Lower lobe of right lung (tissue), 2 donors: Measurements from ENCODE around the gene RAPGEF5. TPM values are rescaled to one million over a fixed set of nuclear protein-coding genes. Genes with fewer than 3 reads are reported as not detected.

ENCODE experiments used
- ATAC-seq, 2 donors: fragments of 200-7000 bp; cut with Tn5 transposase; one replicate each; pipeline ENCODE4 v1.9.1; 2020 to 2022; ENCODE audit warnings: mild to moderate bottlenecking in 2 of 2, moderate library complexity in 2 of 2
- DNase-seq: peaks from one replicate; pipeline ENCODE4 v3.0.0-alpha.2; 2020
- H3K27ac ChIP-seq: fragments of 200-600 bp; one replicate; pipeline ENCODE4 v1.8.0; 2022
- H3K27me3 ChIP-seq: fragments of 200-600 bp; one replicate; pipeline ENCODE4 v1.8.0; 2022; ENCODE audit warnings: low read depth
- H3K36me3 ChIP-seq: fragments of 200-600 bp; one replicate; pipeline ENCODE4 v1.8.0; 2022; ENCODE audit warnings: mild to moderate bottlenecking
- H3K4me1 ChIP-seq: fragments of 200-600 bp; one replicate; pipeline ENCODE4 v1.8.0; 2022
- H3K4me3 ChIP-seq: fragments of 200-600 bp; one replicate; pipeline ENCODE4 v1.8.0; 2022; ENCODE audit warnings: mild to moderate bottlenecking
- H3K9me3 ChIP-seq: fragments of 200-600 bp; one replicate; pipeline ENCODE4 v1.8.0; 2022
- intact Hi-C: fragments of 100-400 bp; cut with DNase I; formaldehyde crosslinking; loops from one replicate; pipeline ENCODE4 v1.11.0; 2022
- total RNA-seq: library from RNA; stranded (reverse); fragmentation: NEBNext Ultra II Directional; extraction: Animal tissue kit (Norgen Biotek cat#: 25700); gene quantifications from one replicate; pipeline ENCODE4 v1.2.1, GENCODE V29; 2021
- TF ChIP-seq, protein P1 (sequence below): fragments of 200-600 bp; IDR thresholded peaks from one replicate; pipeline ENCODE4 v1.8.0; 2022; ENCODE audit warnings: antibody characterized with exemption, mild to moderate bottlenecking
- donor health status: DM: no; HTN: yes; CAD: no; lungs with severe emphysema.

The RAPGEF5 gene
- total RNA-seq, 1 donor from 2014 or later = 85.1 TPM

DNA sequence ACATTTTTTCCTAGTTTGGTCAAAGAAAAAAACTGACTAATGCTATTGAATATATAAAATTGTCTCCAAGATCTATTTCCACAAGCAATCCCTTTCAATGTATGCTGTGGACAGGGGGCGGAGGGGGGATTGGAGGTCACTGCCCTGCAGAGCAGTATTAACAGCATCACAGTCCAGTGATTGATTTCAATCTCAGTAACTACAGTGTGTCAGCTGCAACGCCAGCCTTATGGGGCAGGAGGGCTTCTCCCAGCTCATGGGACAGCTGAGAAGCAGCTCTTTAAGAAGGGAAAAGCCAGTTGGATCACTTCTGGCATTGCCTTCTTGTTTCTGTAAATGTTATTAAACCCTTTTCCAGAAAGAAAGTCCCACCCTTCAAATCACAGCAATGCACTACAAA lies 65.0 kb downstream of the RAPGEF5 start:
- DNase-seq = no peak
- H3K9me3 ChIP-seq = no peaks in the 10 kb centered on the region
- no peak overlapping the region for H3K27ac ChIP-seq
- ATAC-seq = no peak
- H3K4me1 ChIP-seq = peaks cover 13% of the 10 kb centered on the region
- H3K4me3 ChIP-seq = no peak overlapping the region
- TF ChIP-seq, protein P1, sequence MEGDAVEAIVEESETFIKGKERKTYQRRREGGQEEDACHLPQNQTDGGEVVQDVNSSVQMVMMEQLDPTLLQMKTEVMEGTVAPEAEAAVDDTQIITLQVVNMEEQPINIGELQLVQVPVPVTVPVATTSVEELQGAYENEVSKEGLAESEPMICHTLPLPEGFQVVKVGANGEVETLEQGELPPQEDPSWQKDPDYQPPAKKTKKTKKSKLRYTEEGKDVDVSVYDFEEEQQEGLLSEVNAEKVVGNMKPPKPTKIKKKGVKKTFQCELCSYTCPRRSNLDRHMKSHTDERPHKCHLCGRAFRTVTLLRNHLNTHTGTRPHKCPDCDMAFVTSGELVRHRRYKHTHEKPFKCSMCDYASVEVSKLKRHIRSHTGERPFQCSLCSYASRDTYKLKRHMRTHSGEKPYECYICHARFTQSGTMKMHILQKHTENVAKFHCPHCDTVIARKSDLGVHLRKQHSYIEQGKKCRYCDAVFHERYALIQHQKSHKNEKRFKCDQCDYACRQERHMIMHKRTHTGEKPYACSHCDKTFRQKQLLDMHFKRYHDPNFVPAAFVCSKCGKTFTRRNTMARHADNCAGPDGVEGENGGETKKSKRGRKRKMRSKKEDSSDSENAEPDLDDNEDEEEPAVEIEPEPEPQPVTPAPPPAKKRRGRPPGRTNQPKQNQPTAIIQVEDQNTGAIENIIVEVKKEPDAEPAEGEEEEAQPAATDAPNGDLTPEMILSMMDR = no peak
- no peaks in the 10 kb centered on the region for H3K36me3 ChIP-seq
- intact Hi-C loops = loop anchor here (5.0 kb wide), 1 partner anchor 180 kb away; no protein-coding TSS in a partner anchor
- no peaks in the 10 kb centered on the region for H3K27me3 ChIP-seq

DNA sequence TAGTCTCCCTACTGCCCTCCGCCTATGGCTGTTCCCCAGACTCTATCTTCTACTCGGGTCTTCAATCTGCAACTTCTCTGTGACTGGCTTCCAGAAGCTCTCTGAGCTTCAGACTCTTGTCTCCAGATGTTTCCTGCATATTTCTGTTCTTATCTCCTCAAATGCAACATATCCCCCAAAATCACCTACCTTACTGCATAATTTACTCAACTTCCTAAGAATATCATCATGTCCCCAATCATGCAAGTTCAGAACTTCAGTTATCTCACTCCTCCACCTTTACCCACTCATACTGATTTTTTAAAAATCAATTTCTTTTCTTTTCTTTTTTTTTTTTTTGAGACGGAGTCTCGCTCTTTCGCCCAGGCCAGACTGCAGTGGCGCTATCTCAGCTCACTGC lies 68.8 kb downstream of the RAPGEF5 start:
- no peaks in the 10 kb centered on the region for H3K9me3 ChIP-seq
- H3K36me3 ChIP-seq = no peaks in the 10 kb centered on the region
- intact Hi-C loops = no loop called here
- H3K27ac ChIP-seq = no peak overlapping the region
- H3K4me1 ChIP-seq = no peaks in the 10 kb centered on the region
- no peak for ATAC-seq
- no peak for DNase-seq
- H3K27me3 ChIP-seq = no peaks in the 10 kb centered on the region
- TF ChIP-seq, protein P1 = no peak
- no peak overlapping the region for H3K4me3 ChIP-seq

DNA sequence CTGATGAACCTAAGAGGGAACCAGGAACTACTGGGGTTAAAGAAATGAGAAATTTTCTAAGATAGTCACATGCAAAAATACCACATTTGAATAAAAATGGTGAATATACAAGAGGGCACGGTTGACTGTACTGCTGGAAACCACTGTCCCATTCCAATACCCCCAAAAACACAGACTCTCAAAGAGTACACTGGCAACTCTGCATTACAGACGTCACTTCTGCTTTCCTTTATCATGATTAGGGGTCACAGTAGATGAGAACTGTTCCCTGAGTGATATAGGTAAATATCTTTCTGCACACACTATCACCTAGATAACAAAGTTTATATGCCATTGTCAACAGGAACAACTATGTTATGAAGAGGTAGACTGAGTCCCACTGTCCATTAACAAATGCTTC lies 69.5 kb downstream of the RAPGEF5 start:
- no peaks in the 10 kb centered on the region for H3K4me1 ChIP-seq
- ATAC-seq = no peak
- intact Hi-C loops = no loop called here

DNA sequence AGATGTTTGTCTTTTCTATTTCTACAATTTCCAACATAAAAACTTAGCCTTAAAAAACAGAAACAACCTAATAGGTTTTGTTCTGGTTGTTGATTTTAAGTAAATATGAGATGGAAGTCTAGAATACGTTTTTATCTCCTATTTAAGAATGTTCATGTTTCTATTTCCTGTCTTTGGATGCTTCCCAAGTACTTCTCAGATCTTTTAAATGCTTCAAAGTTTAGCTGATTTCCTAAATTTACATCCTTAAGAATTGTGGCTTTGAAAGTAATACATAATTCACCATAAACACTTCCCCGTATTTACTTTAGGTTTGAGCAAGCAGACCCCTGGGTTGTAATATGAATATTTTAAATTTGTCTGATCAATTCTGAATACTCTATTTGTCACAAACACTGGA lies 70.5 kb downstream of the RAPGEF5 start:
- H3K36me3 ChIP-seq = no peaks in the 10 kb centered on the region
- intact Hi-C loops = no loop called here
- H3K4me1 ChIP-seq = no peaks in the 10 kb centered on the region
- DNase-seq (no peak), ATAC-seq (no peak)
- H3K27me3 ChIP-seq = no peaks in the 10 kb centered on the region
- TF ChIP-seq, protein P1 = no peak
- no peak overlapping the region for H3K4me3 ChIP-seq
- no peaks in the 10 kb centered on the region for H3K9me3 ChIP-seq
- no peak overlapping the region for H3K27ac ChIP-seq

More for the DNA sequence above, 69.5 kb downstream of the RAPGEF5 start:
- DNase-seq = no peak
- Histone ChIP-seq H3K4me3 (no peak overlapping the region), H3K9me3 (no peaks in the 10 kb centered on the region), H3K27ac (no peak overlapping the region), H3K27me3 (no peaks in the 10 kb centered on the region), H3K36me3 (no peaks in the 10 kb centered on the region)
- TF ChIP-seq, protein P1 = no peak

DNA sequence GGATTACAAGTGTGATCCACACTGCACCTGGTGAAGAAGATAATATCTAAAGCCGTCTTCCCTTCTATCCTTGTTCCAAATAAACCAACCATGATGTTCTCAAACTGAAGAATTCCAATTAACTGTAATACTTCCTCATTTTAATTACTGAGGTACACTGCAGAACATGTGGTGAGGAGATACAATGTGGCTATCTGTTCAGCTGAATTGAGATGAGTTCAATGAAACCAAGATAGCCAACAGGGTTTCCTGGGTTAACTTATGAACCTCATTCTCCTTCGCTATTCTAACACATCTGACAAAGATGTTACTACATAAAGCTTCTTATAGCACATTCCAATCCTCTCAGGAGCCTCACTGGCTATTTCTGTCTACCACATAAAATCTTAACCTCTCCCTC lies 75.5 kb downstream of the RAPGEF5 start:
- intact Hi-C loops = no loop called here
- Histone ChIP-seq H3K4me1 (no peaks in the 10 kb centered on the region), H3K4me3 (no peak overlapping the region), H3K27ac (no peak overlapping the region), H3K27me3 (no peaks in the 10 kb centered on the region), H3K36me3 (no peaks in the 10 kb centered on the region), H3K9me3 (no peaks in the 10 kb centered on the region)
- ATAC-seq (no peak), DNase-seq (no peak)
- TF ChIP-seq, protein P1 = no peak

DNA sequence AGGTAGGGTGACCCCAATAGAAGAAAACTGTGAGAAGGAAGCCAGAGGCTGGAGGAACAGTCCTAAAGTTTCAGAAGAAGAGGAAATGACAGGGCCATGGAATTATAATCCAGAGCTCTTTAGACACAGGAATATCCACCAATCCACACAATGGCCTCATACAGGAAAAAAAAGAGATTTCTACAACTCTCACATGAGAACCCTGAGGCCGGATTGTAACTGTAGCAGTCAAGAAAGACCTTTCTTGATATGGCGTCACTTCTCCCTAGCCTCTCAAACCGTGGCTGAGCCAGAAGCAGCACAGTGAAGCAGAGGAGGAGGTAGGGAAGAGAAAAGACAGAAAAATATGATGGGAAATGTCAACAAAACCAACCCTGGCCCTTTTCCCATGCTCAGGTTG lies 76.9 kb downstream of the RAPGEF5 start:
- Histone ChIP-seq H3K27me3 (no peaks in the 10 kb centered on the region), H3K4me3 (no peak overlapping the region), H3K4me1 (no peaks in the 10 kb centered on the region), H3K27ac (no peak overlapping the region), H3K9me3 (no peaks in the 10 kb centered on the region), H3K36me3 (no peaks in the 10 kb centered on the region)
- TF ChIP-seq, protein P1 = no peak
- ATAC-seq (no peak), DNase-seq (no peak)
- intact Hi-C loops = no loop called here
